ENCODE results near the gene CIRBP.

The CIRBP gene

DNA sequence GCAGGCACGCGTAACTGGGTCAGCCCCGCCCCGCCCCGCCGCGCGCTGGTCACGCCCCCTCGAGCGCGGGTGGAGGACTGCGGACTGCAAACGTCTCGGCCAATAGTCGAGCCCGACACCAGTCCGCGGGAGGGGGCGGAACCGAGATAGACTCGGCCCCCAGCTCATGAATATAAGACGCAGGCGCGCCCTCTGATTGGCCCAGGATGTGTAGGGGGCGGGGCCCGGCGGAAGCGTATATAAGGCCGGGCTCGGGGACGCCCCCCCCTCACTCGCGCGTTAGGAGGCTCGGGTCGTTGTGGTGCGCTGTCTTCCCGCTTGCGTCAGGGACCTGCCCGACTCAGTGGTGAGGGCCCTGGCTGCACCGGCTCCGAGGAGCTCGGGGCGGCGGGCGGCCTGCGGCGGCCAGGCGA lies at the start of gene CIRBP:
TSS of gene CIRBP (plus strand) at position 268 of the 413 bp plus-strand sequence. CDS start 1,602 bp downstream, outside the sequence.
- DNase-seq (ENCODE audit: low read depth) = peak; percentile 99

DNA sequence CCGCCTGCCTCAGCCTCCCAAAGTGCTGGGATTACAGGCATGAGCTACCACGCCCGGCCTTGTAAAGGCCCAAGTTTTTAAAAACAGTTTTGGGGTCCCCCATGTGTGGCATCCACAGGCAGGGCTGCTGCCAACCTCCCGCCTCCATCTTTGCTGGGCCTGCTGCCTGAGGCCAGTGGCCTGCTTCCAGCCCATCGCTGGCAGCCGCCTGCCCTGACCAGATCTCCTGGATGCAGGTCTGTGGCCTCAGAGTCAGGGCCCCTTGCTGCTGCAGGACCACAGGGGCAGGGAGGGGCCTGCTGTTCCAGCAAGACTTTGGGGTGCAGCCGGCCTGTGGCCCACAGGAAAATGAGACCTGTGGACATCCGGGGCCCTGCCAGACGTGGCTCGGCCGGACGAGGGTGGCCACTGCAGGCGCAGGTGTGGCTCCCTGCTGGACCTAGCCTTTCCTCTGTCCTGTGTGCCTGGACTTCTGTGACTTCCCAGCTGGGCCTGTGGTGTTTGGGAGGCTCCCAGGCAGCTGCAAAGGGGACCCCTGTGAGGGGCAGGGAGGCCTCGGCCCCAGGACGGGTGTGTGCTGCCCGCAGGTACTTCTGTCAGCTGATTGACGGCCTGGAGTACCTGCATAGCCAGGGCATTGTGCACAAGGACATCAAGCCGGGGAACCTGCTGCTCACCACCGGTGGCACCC lies 49.2 kb upstream of the CIRBP start:
- DNase-seq (ENCODE audit: low read depth) = no peak

DNA sequence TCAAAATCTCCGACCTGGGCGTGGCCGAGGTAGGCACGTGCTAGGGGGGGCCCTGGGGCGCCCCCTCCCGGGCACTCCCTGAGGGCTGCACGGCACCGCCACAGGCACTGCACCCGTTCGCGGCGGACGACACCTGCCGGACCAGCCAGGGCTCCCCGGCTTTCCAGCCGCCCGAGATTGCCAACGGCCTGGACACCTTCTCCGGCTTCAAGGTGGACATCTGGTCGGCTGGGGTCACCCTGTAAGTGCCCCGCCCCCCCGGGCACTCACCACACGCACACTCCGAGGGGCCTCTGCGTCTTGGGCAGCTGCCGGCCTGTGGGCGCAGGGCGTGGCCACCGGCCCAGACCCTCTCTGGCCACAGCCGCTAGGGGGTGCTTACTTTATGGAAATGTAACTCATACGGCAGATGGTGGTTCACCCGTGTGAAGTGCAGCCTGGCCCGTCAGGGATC lies 48.6 kb upstream of the CIRBP start:
- no peak for DNase-seq (ENCODE audit: low read depth)

DNA sequence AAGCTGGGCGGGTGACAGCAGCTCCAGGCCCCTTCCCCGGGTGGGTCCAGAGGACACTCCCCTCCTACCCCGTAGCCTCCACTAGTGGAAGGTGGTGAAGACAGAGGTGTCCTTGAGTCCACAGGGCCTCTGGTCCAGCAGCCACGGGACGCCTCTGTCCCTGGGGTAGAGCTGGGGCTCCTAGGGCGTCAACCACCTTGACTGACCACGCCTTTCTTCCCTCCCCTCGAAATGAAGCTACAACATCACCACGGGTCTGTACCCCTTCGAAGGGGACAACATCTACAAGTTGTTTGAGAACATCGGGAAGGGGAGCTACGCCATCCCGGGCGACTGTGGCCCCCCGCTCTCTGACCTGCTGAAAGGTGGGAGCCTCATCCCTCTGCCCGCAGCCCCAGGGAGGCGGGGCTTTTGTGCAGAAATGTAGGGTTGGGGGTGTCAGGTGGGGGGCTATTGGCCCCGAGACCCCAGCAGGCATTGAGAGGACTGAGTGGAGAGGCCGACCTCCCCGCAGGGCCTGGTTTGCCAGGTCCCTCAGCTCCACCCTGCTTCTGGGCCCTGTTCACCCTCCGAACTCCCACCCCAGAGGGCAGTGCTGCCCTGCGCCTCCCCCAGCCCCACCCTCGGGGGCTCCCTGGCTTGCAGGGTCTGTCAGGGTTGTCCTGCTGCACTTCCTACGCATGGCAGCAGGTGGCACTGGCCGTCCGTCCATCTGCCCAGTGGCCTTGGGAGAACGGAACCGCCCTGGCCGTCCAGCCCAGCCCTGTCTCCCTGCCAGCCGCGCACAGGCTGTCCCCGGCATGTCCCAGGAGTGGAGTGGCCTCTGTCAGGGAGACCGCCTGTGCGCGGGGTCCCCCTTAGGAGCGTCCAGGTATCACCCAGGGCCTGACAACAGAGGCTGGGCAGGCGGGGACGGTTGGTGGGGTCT lies 47.9 kb upstream of the CIRBP start:
- DNase-seq (ENCODE audit: low read depth) = peak; percentile 46

DNA sequence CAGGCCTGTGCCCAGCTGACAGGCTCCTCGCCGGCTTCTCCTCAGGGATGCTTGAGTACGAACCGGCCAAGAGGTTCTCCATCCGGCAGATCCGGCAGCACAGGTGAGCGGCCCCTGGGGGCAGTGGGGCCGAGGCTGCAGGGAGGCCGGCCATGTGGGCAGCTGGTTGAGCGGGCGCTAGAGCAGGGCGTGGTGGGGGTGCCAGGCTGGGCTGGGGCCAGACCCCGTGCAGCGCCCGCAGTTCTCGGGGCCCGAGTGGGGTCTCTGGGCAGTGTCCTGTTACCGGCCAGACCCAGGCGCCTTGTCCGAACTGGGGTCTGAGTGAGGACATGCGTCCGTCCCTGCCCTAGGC lies 47.3 kb upstream of the CIRBP start:
- no peak for DNase-seq (ENCODE audit: low read depth)

DNA sequence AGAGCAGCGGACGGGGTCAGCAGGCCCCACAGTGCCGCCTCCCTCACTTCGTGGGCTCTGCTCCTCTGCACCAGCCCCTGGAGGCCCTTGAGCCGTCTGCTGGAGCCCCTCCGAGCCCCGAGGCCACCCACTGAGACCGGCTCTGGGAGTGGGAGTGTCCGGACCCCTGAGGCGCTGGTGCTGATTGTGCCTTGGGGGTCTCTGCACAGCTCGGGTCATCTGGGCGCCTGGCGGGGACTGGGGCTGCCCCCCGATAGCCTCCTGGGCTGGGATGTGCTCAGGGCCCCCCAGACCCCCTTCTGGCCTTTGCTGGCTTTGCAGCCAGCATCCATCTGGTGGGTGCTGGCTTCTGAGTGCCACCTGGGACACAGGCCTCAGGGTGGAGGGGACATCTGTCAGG lies 46.7 kb upstream of the CIRBP start:
- DNase-seq (ENCODE audit: low read depth) = no peak

DNA sequence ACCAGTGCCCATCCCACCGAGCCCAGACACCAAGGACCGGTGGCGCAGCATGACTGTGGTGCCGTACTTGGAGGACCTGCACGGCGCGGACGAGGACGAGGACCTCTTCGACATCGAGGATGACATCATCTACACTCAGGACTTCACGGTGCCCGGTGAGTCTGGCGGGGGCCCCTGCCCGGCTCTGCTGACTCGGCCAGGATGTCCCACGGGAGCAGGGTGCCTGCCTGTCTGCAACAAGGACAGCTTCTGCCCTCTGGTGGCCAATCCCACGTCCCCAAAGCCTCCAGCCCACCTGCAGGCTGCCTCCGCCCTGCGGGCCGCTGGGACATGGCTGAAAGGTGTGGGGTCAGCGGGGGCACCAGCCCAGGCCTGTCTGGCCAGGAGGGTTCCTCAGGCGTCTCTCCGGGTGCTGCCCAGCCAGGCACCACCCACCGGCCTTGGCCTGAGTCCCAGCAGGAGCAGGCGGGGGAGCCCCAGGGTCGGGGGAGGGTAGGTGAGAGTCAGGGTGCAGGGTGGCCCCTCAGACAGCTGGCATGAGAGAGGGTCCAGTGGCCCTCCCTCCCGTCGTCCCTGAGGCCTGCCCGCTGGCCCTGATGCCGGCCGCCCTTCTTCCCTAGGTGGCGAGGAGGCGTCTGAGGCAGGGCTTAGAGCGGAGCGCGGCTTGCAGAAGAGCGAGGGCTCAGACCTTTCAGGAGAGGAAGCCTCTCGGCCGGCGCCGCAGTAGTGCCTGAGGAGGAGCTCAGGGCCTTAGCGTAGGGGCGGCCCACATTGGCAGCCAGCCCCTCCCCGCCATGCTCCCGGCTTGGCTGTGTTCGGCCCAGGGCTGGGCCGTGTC lies 45.9 kb upstream of the CIRBP start:
- DNase-seq (ENCODE audit: low read depth) = peak; percentile 44

DNA sequence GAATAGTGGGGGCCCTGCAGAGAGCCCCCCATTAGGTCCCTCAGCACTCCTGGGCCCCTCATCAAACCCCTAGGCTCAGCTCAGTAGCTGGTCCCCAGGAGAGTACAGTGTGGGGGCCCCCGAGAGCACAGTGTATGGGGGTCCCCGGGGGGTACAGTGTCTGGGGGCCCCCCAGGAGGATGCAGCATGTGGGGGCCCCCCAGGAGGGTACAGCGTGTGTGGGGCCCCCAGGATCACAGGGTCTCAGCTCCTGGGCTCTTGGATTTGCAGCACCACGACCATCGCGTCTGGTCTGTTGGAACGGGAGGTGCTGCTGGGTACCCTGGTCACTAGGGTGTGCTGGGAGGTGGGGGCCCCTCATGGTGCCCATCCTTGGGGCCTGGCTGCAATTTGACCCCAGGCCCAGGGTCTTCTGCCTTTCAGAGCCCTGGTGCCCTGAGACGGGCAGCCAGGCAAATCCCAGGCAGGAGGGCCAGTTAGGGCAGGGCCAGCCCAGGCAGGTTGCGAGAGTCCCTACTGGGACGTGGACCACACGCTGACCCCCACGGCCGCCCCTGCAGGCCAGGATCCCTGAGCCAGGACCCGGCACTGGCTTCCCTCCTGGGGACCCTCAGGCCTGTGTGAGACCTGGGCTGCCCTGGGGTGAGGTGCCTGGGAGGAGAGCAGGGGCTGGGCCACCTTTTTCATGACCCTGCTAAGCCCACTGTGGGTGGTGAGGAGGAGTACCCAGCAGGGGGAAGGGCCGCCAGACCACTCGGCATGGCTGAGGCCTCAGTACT lies 44.9 kb upstream of the CIRBP start:
- DNase-seq (ENCODE audit: low read depth) = no peak

DNA sequence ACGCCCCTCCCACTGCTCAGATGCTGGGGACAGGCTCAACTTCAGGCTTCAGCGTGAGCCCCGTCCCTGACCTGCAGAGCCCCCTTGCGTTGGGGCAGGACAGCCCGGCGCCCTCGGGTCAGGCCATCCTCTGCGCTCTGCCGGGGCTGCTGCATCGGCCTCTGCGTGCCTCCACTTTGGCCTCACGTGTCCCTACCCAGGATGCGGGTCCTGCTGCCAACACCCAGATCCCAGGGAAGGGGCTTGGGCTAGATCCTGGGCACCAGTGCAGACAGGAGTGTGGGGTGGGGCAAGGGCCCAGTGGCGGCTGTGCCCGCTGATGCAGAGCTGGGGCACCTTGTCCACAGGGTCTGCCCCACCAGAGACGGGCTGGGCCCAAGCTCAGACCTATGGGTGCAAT lies 44.3 kb upstream of the CIRBP start:
- DNase-seq (ENCODE audit: low read depth) = no peak

DNA sequence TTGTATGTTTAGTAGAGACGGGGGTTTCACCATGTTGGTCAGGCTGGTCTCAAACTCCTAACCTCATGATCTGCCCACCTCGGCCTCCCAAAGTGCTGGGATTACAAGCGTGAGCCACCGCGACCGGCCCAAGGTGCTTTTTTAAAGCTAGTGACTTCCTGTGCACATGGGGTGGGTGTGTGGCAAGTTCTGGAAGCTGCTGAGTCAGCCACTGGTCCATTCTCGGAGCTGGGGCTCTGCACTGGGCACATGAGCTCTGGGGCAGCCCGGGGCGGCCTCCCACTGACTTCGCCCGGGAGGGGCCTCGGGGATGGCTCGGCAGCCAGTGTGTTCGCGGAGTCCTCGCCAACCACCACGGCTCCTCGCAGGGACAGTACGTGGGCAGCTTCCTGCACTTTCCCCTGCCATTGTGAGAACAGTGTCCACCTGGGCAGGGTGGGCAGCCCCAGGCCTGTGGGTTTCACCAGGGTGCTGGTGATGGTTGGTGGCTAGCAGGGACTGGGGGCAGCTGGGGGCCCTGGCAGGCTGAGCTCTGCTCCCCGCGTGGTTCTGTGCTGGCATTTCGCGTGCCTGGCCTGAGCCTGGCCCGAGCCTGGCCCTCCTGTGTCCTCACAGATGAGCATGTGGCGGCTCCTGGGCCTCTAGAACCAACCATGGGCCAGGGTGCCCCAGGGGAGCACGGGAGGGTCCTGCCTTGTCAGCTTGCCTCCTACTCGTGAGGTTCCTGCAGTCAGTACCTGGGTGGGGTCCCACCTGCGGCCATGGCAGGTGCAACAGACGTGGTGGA lies 43.5 kb upstream of the CIRBP start:
- peak; percentile 33 for DNase-seq (ENCODE audit: low read depth)

DNA sequence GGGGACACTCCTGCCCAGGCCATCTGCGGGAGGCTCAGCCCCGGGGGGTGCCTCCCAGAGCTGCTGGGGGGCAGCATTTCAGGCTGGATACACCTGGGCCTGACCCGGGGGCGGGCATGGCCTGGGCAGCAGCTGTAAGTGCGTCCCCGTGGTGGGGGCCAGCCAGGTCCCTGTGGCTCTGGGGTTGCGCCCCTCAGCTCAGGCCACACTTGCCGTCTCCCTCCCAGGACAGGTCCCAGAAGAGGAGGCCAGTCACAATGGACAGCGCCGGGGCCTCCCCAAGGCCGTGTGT lies 43.0 kb upstream of the CIRBP start:
- DNase-seq (ENCODE audit: low read depth) = no peak

DNA sequence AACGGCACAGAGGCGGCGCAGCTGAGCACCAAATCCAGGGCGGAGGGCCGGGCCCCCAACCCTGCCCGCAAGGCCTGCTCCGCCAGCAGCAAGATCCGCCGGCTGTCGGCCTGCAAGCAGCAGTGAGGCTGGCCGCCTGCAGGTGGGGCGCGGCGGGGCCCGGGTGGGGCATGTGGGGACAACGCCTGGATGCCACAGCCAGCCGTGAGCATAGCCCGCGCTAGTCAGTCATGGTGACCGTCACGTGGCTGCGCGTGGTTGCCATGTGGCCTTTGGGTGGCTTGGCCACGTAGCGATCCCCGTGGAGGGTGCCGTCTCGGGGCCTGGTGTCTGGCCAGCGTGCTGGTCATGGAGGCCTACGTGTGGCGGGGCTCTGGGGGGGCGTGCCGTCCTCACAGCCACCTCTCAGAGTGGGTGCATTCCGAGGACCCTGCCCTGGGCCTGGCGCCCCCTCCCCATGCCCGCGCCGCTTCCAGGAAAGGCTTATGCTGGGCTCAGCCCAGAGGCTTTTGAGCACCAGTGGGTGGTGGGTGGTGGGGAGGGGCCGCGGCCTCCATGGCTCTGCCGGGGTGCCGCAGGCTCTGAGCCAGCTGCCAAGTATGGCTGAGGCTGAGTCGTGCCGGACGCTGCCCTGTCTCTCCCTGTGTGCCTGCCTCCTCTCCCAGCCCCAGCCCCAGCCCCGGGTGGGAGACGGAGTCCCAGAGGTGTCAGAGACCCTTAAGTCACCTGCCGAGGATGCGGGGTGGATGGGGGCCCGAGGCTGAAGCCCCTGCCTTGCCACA lies 42.4 kb upstream of the CIRBP start:
- DNase-seq (ENCODE audit: low read depth) = no peak

DNA sequence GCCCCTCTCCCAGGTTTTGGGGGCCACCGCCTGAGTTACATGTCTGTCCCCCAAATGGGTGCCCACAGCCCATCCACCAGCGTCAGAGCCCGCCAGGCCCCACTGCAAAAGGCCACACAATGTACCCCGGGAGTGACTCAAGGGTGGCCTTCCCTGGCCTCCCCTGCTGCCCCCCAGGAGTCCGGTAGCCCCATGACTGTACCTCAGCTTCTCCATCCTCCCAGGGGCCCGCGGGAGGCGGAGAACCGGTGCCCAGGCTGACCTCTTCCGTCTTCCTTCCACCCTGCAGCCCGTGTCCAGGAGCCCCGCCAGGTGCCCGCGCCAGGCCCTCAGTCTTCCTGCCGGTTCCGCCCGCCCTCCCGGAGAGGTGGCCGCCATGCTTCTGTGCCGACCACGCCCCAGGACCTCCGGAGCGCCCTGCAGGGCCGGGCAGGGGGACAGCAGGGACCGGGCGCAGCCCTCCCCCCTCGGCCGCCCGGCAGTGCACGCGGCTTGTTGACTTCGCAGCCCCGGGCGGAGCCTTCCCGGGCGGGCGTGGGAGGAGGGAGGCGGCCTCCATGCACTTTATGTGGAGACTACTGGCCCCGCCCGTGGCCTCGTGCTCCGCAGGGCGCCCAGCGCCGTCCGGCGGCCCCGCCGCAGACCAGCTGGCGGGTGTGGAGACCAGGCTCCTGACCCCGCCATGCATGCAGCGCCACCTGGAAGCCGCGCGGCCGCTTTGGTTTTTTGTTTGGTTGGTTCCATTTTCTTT lies 41.7 kb upstream of the CIRBP start:
- no peak for DNase-seq (ENCODE audit: low read depth)

DNA sequence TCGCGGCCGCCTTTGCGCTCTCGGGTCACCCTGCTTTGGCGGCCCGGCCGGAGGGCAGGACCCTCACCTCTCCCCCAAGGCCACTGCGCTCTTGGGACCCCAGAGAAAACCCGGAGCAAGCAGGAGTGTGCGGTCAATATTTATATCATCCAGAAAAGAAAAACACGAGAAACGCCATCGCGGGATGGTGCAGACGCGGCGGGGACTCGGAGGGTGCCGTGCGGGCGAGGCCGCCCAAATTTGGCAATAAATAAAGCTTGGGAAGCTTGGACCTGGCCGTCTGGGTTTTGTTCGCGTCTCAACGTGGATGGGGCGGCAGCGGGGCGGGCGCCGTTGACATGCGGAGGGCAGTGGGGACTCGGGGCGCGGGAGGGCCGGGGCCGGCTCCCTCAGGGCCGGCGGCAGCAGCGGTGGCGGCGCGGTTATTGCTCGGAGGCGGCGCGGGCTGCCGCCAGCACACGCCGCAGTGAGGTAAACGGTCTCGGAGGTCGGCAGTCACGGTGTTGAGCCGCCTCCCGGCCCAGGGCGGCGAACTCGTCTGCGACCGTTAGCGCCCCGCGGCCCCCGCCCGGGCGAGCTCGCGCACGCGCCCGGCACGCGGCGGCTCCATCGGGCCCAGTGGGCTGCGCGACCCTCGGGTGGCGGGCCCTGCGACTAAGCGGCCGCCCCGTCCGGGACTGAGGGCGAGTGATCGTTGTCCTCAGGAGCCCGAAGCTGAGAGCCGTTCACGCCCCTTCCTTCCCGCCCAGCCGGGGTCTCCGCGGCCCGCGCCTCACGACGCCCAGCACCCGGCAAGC lies 40.8 kb upstream of the CIRBP start:
- DNase-seq (ENCODE audit: low read depth) = no peak

DNA sequence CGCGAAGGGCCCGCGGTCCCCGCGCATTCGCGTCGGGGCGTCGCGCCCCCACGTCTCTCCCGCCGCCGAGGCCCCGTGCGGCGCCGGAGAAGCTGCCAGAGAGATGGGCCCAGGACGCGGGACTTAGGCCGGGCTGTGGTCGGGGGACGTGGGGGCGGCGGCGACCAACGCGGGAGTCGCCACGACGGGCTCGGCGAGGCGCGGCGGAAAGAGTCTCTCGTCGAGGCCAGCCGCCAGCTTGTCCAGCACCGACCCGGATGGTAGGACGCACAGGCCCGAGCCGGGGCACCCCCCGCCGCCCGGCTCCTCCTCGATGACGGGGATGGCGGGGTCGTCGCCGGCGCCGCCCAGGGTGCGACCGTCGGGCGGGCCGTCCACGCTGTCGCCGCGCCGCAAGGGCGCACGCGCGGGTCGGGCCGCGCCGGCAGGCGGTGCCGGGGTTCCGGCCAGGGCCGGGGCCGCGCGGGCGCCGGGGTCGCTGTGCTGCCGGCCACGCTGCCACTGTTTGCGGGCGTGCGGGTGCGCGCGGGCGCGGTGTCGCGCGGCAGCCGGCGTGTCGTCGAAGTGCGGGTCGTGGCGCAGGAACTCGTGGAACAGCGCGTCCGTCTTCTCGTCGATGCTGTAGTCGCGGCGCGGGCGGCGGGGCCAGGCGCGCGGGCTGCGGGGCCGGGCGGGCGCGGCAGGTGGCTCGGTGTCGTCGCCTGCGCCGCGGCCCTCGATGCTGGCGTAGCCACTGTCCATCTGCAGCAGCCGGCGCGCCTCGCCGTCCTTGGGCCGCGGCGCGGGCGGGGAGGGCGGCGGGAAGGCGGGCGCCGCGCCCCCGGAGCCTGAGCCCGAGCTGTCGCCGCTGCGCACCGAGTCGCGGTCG lies 39.8 kb upstream of the CIRBP start:
- DNase-seq (ENCODE audit: low read depth) = no peak

DNA sequence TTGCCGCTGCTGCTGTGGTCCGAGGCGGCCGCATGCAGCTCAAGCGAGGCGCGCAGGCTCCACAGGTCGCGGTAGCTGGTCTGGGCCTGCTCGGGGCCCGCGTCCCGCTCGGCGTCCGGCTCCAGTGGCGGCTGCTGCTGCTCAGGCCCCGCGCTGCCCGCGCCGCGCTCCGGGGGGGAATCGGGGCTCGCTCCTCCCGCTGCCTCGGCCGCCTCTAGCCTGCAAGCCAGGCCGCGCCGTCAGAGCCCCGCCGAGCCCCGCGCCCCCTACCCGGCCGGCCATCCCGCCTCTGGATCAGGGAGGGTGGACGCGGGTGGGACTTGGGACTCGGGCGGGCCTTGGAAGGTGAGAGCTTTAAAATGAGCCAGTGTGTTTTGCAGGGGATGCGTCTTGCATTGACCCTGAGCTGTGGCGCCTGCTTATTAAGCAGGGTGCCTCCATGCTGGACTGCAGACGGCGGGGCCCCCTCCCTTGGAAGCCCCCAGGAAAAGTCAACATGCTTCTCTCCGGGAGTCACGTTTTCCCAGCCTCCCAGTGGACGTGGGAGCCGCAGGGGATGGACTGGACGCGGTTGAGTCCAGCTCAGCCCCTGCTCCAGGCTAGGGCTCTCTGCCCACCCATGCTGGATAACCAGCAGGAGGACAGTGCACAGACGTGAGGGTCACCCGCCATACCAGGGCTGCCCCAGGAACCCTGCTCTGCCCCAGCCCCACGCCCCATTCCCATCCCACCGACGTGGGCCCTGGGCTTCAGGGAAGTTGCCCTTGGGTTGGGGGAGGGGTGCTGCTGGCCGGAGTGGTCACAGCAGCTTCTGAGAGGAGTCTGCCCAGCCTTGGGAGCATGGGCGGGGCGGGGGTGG lies 39.0 kb upstream of the CIRBP start:
- DNase-seq (ENCODE audit: low read depth) = no peak
